Erythroblast (primary cell): ENCODE results near the gene SARS2.

Experiments
- GATA1 ChIP-seq: IDR thresholded peaks from 2 replicates; pipeline ENCODE4 v1.6.1; 2011; ENCODE audit warnings: low read depth, mild to moderate bottlenecking, control low read depth, low read length, moderate library complexity
- POLR2A ChIP-seq: IDR thresholded peaks from 2 replicates; pipeline ENCODE4 v1.6.1; 2011; ENCODE audit warnings: mild to moderate bottlenecking, low read length

DNA sequence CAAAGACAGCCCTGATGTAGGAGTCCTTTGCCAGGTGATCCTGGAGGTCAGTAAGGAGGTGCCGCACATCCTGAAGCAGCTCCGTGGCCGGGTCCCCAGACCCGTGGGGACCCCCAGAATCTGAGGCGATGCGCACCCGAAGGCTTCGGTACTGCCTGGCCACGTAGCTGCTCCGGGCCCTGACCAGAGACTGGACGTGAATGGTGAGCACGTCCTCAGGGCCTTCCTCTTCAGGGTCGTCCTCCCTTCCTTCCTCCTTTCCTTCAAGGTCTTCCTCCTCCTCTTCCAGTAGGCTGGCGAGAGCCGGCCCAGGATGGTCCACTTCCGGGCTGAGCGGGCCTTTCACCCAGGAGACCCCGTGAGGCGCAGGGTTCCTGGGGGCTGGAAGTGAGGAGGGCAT is 60.0 kb downstream of the SARS2 start:
- TF ChIP-seq POLR2A = no peak
- TF ChIP-seq GATA1 = no peak
